Endometrial microvascular endothelial cells (primary cell): Measurements from ENCODE around the gene SLC16A10. TPM values are rescaled to one million over a fixed set of nuclear protein-coding genes. Genes with fewer than 3 reads are reported as not detected.
"Not testable (repeated sequence)": the region's sequence is repeated elsewhere in the genome, so short reads cannot be mapped to it uniquely, and the experiment has no call there.

Experiments used
- in situ Hi-C: cut with HindIII; loops from 2 replicates; pipeline ENCODE4 v1.10.0; 2017; ENCODE audit warnings: low sequenced_read_pairs, low pct_unique_long_range_greater_than_20kb; ENCODE audit errors: inconsistent ontology term
- total RNA-seq: library from RNA; depleted of rRNA; stranded (reverse); fragments of >200 nt; gene quantifications from one replicate; pipeline ENCODE4 v1.2.3, GENCODE V29; 2015; ENCODE audit errors: inconsistent ontology term

Gene SLC16A10
- total RNA-seq, 1 donor from 2014 or later: not detected

GRCh38 chr6:111201764-111202163 lies 114.5 kb downstream of the SLC16A10 start:
- in situ Hi-C loops: no loop called here

GRCh38 chr6:111203539-111203938 lies 116.2 kb downstream of the SLC16A10 start:
- in situ Hi-C loops: not testable (repeated sequence)

- in situ Hi-C loops: no loop called here
Observed at GRCh38 chr6:111204305-111204704, 117.0 kb downstream of the SLC16A10 start.

- in situ Hi-C loops: no loop called here
Observed at GRCh38 chr6:111204881-111205280, 117.6 kb downstream of the SLC16A10 start.

- in situ Hi-C loops: no loop called here
Observed at GRCh38 chr6:111205502-111205901, 118.2 kb downstream of the SLC16A10 start.

- in situ Hi-C loops: no loop called here
Observed at GRCh38 chr6:111207141-111207858, 120.0 kb downstream of the SLC16A10 start.

- in situ Hi-C loops: no loop called here
Observed at GRCh38 chr6:111208933-111209332, 121.6 kb downstream of the SLC16A10 start.

- in situ Hi-C loops: no loop called here
Observed at GRCh38 chr6:111210194-111210728, 123.0 kb downstream of the SLC16A10 start.

- in situ Hi-C loops: no loop called here
Observed at GRCh38 chr6:111211411-111212030, 124.2 kb downstream of the SLC16A10 start.

GRCh38 chr6:111212625-111213024 lies 125.3 kb downstream of the SLC16A10 start:
- in situ Hi-C loops: no loop called here

GRCh38 chr6:111215131-111215530 lies 127.8 kb downstream of the SLC16A10 start:
- in situ Hi-C loops: no loop called here

- in situ Hi-C loops: no loop called here
Observed at GRCh38 chr6:111219785-111220184, 132.5 kb downstream of the SLC16A10 start.

GRCh38 chr6:111220383-111221031 lies 133.2 kb downstream of the SLC16A10 start:
- in situ Hi-C loops: no loop called here

- in situ Hi-C loops: no loop called here
Observed at GRCh38 chr6:111221804-111222203, 134.5 kb downstream of the SLC16A10 start.

- in situ Hi-C loops: no loop called here
Observed at GRCh38 chr6:111222341-111222740, 135.0 kb downstream of the SLC16A10 start.

- in situ Hi-C loops: no loop called here
Observed at GRCh38 chr6:111228094-111228493, 140.8 kb downstream of the SLC16A10 start.

- in situ Hi-C loops: no loop called here
Observed at GRCh38 chr6:111230351-111231089, 143.2 kb downstream of the SLC16A10 start.

GRCh38 chr6:111231090-111231459 lies 143.8 kb downstream of the SLC16A10 start:
- in situ Hi-C loops: no loop called here

- in situ Hi-C loops: no loop called here
Observed at GRCh38 chr6:111237852-111238251, 150.5 kb downstream of the SLC16A10 start.
